ENCODE data around the gene KIAA1549.

DNA sequence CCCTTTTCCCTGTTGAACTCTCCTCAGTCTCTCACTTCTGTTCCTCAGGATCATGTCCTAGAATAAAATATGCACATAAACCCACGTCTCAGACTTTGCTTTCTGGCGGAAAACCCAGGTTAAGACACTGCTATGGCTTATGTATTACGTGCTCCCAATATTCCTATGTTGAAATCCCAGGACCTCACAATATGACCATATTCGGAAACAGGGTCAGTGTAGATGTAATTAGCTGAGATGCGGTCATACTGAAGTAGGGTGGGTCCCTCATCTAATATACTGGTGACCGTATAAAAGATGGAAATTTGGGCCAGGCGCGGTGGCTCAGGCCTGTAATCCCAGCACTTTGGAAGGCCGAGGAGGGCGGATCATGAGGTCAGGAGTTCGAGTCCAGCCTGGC, 59.9 kb downstream of the KIAA1549 start:
- TF ChIP-seq NRF1 (IDR thresholded peaks at IDR 0.05; ENCODE audit: low read depth, low read length): no peak
- TF ChIP-seq POLR2A (IDR thresholded peaks at IDR 0.05; ENCODE audit: control extremely low read depth in 1 of 2, low read depth in 2 of 2, low read length in 2 of 2): no peak
- no peak for TF ChIP-seq CTCF (IDR thresholded peaks at IDR 0.05; ENCODE audit: control extremely low read depth in 1 of 3, insufficient read depth in 1 of 3, low read depth in 1 of 3, low read length in 3 of 3)
- TF ChIP-seq POLR2AphosphoS5 (IDR thresholded peaks at IDR 0.05; ENCODE audit: low read depth, low read length): no peak
- no peak for TF ChIP-seq EZH2 (IDR thresholded peaks at IDR 0.05; ENCODE audit: low read depth, low read length, severe bottlenecking)
- TF ChIP-seq TAF1 (IDR thresholded peaks at IDR 0.05; ENCODE audit: low read depth, low read length): no peak
- no peak for TF ChIP-seq GABPA (IDR thresholded peaks at IDR 0.05; ENCODE audit: borderline replicate concordance, insufficient read depth, low read length)
- TF ChIP-seq, protein P1, sequence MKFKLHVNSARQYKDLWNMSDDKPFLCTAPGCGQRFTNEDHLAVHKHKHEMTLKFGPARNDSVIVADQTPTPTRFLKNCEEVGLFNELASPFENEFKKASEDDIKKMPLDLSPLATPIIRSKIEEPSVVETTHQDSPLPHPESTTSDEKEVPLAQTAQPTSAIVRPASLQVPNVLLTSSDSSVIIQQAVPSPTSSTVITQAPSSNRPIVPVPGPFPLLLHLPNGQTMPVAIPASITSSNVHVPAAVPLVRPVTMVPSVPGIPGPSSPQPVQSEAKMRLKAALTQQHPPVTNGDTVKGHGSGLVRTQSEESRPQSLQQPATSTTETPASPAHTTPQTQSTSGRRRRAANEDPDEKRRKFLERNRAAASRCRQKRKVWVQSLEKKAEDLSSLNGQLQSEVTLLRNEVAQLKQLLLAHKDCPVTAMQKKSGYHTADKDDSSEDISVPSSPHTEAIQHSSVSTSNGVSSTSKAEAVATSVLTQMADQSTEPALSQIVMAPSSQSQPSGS (IDR thresholded peaks at IDR 0.05; ENCODE audit: low read length): no peak

Data from H1 (cell line).